ENCODE results near the gene LMBR1.
A peak's percentile ranks its signal among the peaks of the same experiment; 100 is the strongest.
"Not testable (repeated sequence)": the region's sequence is repeated elsewhere in the genome, so short reads cannot be mapped to it uniquely, and the experiment has no call there.

Gene LMBR1

DNA sequence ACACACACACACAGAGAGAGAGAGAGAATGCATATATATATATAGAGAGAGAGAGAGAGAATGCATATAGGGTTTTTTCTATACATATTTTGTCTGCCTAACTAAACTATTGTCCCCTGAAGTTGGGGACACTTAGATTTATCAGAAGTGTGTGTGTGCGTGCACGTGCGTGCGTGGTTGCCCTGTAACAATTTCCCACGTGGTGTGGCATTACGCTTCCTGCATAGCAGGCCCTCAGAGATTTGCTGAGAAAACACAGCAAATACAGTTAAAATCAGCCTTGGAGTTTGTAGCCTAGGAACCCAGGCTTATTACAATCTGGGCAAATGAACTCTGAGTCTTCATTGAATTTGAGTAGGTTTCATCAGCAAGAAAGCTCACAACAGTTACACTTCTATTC, 237.7 kb downstream of the LMBR1 start:
- no peak for DNase-seq (ENCODE audit: low read depth)

DNA sequence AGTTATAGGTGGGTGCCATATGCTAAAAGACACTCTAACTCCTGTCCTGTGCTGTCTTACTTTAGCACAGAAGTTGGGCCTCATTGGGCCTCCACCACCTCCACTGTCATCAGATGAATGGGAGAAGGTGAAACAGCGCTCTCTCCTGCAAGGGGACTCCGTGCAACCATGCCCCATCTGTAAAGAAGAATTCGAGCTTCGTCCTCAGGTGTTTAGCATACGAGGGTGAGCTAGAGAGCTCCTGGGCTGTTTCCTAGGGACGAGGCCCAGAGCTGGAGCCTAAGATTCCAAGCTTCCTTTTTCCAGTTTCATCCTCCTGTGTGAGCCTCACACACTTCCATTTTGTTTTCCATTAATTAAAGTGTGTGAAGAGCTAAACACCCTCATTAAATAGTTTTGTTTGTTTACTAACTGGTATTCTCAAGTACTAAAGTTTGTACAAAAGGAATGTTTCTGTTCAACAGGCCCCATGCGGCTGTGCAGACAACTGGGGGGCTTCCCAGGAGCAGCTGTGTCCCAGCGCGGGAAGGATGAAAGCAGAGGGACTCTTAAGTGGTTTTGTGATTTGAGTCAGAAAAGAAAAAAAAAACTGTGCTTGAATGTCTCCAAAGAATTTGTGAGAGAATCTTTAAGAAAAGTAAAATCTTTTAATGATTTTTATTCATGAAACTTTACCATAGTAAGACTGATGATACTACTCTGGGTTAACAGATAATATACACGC, 238.3 kb downstream of the LMBR1 start:
- DNase-seq (ENCODE audit: low read depth), result no peak

DNA sequence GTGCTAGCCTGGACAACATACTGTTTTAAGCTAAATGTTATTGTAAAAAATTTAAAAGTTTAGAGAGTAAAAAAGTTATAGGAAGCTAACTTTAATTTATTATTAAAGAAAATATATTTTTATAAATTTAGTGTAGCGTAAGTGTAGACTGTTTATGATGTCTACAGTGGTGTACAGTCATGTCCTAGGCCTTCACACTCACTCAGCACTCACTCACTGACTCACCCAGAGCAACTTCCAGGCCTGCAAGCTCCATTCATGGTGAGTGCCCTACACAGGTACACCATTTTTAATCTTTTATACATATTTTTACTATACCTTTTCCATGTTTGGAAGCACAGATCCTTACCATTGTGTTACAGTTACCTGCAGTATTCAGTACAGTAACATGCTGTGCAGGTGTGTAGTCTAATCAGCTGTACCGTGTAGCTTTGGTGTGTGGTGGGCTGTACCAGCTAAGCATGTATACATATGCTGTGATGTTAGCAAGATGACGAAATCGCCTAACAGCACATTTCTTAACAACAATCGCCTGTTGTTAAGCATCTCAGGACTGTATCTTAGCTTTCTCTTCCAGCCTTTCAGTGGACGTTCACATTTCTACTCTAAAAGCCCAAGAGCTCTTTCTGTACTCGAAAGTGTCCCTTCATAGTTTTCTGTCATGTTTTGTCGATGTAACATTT, 240.0 kb downstream of the LMBR1 start:
- DNase-seq (ENCODE audit: low read depth), result no peak

DNA sequence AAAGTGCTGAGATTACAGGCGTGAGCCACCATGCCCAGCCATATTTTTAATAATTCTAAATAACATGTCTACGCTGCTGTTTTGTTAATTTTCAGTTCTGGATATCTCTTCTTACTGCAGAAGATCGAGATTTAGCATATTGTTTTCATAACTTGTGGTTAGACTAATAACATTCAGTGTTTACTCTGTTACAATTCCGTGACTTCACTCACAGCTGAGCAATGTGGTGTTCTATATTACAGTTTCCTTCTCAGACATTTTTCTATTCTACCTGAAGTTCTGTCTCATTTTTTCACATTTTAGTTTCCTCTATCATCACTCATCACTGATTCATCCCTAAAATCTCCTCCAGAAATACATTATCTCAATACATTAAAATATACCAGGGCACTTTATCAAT, 241.5 kb downstream of the LMBR1 start:
- no peak for DNase-seq (ENCODE audit: low read depth)

DNA sequence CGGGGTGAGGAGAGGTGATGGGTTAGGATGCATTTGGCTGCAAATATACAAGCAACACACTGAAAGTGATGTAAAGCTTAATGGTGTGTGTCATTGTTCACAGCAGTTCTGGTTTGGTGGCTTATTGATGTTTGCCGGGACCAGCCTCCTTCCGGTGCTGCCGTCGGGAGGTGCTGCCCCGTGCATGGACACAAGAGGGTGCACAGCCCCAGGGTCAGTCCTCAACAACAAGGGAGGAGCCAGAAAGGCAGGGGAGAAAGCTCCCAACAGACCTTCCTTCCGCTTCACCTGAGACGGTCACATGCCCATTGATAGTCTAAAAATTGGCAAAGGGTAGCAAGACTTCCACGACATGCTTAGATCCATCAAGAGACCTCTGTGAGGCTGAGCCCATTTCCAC, 242.9 kb downstream of the LMBR1 start:
- DNase-seq (ENCODE audit: low read depth), result peak; percentile 8

DNA sequence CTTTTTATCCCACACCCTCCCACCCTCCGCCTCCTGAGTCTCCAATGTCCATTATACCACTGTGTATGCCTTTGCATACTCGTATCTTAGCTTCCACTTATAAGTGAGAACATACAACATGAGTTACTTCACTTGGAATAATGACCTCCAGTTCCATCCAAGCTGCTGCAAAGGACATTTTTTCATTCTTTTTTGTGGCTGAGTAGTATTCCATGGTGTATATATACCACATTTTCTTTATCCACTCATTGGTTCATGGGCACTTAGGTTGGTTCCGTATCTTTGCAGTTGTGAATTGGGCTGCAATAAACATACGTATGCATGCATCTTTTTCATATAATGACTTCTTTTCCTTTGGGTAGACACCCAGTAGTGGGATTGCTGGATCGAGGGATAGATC, 245.7 kb downstream of the LMBR1 start:
- DNase-seq (ENCODE audit: low read depth), result not testable (repeated sequence)

DNA sequence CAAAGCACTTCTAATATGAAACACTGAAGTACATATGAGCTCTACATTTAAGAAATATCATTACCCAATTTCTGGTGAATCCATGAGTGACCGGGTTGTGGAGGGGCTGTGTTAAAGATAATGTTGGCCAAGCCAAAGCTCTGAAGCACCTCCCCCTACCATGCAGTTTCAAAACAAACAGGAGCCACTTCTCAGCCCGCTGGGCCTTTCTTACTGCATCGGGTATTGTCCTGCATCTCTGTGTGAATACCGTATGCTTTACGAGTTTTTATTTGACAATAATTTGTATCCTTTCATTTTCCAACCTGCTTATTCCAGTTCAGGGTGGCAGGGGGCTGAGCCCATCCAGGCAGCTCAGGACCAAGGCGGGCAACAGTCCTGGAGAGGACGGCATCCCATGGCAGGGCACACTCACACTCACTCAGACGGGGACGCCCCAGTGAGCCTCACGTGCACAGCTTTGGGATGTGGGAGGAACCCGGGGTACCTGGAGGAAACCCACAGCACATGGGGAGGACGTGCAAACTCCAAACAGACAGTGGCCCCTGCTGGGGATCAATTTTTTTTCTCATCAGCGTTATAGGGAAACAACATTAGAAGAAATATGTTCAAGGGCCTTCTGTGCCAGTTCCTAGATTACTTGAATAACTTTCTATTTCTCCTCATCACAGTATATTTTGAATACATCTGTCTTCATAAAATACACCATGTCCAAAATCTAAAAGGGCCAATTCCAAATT, 250.5 kb downstream of the LMBR1 start:
- DNase-seq (ENCODE audit: low read depth), result no peak

DNA sequence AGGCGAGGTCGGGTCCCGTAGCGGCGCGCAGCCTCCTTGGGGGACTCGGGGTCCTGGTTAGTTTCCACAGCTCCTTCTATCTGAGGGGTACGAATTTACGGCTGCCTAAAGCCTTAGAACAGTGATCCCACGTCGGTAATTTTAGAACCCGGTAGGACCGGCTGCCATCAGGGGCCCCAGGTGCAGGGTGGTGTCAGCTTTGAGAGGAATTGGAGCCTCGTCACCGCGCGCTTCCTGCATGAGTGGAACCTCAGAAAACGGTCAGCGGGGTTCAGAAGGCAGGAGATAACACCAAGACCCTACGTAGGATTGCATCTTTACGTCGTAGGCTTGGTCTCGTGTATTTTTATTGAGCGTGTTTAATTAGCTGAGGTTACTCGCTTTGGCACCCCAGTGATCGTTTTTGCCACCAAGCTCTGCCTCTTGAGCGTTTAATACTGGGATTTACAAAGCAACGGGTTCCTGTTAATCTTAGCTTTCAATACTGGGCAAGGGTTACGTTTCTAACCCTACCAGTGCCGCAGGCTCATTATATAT, 252.0 kb downstream of the LMBR1 start:
- peak; percentile 58 for DNase-seq (ENCODE audit: low read depth)

DNA sequence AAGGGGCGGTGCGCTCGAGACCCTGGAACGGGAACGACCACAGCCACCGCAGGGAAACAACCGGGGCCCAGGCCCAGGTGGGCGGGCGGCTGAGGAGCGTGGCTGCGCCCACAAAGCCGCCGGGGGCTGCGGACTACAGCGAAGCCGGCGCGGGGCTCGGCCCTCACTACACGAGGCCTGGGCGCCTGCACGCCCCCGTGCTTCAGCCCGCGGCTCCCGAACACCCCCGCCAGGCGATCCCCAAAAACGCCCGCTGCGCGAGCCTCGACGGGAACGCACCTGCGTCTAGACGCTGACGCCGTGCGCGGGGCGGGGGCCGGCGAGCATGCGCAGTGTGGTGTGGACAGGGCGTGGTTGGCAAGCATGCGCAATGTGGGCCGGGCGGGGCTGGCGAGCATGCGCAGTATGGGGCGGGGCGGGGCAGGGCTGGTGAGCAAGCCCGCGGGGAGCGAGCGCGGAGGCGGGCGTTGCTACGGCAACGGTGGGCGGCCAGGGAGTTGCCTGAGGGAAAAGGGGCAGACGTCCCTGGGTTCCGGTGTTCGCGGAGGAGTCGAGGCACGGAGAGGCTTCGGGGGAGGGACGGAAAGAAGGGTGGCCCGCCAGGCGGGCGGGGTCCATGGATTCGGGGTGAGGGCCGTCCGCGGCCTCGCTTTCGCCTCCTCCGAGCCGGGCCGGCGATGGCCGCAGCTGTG, 252.6 kb downstream of the LMBR1 start, which contains the start of gene RNF32:
Gene RNF32 (plus strand): TSS at position 518 of the 692 bp plus-strand sequence. CDS start 3,104 bp downstream, outside the sequence.
- DNase-seq (ENCODE audit: low read depth), result peak; percentile 99

DNA sequence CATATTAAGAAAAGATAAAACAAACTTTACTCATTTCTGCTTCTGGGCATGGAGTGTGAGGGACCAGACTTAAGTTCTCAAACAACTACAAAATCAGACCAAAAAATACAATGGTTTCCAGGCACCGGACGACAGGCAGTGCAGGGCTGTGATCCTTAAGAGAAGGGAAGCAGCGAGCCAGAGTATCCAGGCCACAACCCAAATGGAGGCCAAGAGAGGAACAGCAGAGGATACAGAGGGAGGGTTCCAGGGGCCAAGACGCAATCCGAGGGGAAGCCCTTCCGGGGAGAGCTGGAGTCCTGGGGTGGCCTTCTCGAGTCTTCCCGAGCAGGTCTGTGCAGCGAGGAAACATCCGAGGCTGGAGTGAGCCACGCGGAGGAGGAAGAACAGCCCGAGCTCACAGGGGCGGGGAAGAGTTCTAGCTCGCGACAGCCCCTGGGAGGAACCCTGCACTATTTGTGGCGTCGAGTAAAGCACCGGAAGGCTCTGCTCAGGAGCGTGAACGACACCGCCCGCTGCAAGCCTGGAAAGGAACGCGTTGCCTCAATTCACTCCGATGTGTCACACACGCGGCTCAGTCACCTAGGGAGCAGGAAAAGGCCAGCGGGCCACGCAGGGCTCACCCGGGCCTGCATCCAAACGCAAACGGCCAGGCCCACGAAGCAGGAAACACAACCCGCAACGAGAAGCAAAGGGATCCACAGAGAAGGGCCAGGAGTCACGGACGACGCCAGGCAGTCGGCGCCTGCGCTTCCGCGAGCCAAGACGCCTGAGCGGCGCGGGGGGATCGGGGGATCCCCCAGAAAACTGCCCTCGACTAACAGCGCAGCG, 253.3 kb downstream of the LMBR1 start:
- no peak for DNase-seq (ENCODE audit: low read depth)

DNA sequence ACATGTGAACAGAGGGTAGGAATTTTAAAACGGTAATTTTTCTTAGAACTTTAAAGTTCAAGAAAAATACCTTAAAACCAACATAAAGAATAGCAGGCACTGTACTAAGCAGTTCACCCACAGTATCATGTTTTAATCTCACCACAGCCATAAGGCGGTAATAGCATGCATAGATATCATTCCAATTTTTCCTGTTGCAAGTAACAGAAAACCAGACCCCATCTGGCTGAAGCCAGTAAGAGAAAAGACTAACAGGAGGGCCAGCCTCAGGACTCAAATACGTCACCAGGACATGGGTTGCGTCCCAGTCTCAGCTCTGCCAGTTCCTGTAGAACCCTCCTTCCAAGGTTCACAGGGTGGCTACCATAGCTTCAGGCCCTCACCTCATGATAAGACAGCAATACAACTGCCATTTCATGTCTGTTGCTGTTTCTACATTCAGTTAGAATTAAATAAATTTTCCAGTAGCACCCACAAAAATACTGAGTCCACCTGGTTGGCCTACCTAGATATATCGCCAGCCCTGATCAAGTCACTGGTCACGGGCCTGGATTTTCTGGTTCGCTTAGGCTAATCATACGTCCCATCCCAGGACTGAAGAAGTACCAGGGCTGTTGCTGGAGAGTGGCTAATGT, 254.4 kb downstream of the LMBR1 start:
- no peak for DNase-seq (ENCODE audit: low read depth)

DNA sequence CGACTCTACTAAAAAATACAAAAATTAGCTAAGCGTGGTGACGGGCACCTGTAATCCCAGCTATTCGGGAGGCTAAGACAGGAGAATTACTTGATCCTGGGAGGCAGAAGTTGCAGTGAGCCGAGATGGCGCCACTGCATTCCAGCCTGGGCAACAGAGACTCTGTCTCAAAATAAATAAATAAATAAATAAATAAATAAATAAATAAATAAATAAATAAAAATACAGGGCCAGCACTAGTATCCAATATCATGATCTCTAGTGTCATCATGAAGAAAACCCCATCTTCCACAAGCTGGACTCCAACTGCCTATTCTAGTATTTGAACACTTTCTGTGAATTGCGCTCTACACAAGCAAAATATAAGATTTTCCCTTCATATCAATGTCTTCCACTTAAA, 255.9 kb downstream of the LMBR1 start:
- DNase-seq (ENCODE audit: low read depth), result not testable (repeated sequence)

DNA sequence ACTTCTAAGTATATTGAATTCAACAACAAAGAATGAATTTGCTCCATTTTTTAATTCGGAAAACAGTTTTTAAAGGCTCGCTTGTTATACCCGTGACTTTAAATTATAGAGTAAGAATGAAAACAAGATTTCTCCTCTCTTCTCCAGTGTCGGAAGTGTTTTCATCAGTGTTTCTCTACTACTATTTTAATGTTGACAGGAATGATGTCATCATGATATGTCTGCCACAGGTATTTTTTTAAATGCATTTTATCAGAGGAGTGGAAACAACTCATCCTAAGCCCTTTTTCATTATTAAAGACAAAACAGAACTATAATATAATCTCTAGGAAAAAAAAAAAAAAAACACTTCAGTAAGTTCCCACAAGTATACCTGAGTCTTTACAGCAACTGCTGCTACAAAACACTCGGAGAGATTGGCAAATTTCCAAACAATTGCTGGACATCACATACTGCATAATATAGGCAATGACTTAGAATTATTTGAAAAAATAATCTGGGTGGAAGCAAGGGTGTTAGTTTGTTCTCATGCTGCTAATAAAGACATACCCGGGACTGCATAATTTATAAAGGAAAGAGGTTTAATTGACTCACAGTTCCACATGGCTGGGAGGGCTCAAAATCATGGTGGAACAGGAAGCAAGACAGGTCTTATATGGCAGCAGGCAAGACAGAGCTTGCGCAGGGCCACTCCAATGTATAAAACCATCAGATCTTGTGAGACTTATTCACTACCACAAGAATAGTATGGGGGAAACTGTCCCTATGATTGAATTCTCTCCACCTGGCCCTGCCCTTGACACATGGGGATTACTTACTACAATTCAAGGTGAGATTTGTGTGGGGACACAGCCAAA, 257.2 kb downstream of the LMBR1 start:
- DNase-seq (ENCODE audit: low read depth), result no peak

DNA sequence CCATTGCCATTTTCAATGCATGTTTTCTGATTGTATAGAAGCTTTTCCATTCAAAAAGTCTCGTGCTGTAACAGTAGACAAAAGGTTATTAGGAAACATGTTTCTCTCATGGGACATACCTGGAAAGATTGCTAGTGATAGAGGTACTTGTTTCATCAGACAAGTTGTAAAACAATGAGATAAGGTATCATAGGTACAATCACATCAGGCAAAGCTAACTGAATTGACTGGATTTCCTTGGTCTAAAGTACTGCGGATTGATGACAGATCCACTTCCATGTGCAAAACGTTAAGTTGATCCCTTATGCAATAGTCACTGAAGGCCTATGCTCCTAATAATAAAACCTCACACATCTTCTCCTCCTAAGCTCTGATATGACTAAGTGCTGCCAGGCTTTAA, 258.9 kb downstream of the LMBR1 start:
- no peak for DNase-seq (ENCODE audit: low read depth)

DNA sequence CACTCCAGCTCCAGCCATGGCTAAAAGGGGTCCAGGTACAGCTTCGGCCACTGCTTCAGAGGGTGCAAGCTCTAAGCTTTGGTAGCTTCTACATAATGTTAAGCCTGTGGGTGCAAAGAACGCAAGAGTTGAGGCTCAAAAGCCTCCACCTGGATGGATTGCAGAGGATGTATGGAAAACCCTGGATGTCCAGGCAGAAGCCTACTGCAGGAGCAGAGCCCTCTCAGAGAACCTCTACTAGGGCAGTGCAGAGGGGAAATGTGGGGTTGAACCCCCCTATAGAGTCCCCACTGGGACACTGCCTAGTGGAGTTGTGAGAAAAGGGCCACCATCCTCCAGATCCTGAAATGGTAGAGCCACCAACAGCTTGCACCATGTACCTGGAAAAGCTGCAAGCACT, 263.1 kb downstream of the LMBR1 start:
- DNase-seq (ENCODE audit: low read depth), result no peak

DNA sequence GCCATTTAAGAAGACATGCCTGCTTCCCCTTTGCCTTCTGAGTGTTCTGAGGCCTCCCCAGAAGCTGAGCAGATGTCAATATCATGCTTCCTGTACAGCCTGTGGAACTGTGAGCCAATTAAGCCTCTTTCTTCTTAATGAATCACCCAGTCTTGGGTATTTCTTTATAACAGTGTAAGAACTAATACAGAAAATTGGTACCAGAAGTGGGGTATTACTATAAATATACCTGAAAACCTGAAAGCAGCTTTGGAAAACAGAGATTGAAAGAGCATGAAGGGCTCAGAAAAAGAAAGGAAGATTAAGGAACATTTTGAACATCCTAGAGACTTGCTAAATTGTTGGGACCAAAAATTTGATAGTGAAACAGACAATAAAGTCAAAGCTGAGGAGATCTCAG, 264.4 kb downstream of the LMBR1 start:
- no peak for DNase-seq (ENCODE audit: low read depth)
